ENCODE measurements around the gene MAML3.

The MAML3 gene

DNA sequence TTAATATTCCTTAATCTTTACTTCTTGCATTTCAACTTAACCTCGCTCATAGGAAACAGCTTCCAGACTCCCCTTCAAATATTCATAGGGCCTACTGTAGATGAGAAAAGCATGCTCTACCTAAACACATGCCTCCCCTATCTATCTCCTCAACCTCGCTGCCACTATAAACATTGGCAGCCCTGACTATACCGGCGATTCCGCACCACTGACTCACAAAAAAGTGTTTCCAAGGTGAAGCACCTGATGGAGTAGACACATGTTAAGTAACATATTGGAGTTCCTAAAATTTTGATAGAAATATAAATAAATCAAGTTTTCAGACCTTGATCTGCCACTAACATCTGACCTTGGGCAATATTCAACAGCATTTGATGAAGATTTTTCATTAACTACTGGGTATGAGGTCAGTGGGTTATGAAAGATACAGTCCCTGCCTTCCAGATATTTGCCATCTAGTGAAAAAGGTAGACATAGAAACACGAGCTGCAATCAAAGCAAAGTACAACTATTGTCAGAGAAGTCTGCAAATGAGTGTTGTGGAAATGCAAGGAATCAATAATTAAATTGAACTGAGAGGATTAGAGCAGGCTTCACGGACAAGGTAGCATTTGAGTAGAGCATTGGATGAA, 184.2 kb downstream of the MAML3 start:
- TF ChIP-seq, protein P1, sequence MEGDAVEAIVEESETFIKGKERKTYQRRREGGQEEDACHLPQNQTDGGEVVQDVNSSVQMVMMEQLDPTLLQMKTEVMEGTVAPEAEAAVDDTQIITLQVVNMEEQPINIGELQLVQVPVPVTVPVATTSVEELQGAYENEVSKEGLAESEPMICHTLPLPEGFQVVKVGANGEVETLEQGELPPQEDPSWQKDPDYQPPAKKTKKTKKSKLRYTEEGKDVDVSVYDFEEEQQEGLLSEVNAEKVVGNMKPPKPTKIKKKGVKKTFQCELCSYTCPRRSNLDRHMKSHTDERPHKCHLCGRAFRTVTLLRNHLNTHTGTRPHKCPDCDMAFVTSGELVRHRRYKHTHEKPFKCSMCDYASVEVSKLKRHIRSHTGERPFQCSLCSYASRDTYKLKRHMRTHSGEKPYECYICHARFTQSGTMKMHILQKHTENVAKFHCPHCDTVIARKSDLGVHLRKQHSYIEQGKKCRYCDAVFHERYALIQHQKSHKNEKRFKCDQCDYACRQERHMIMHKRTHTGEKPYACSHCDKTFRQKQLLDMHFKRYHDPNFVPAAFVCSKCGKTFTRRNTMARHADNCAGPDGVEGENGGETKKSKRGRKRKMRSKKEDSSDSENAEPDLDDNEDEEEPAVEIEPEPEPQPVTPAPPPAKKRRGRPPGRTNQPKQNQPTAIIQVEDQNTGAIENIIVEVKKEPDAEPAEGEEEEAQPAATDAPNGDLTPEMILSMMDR (conservative IDR thresholded peaks at IDR 0.05; ENCODE audit: low read depth, low read length) = no peak
- DNase-seq (ENCODE audit: low read depth) = no peak
- H3K4me3 ChIP-seq (ENCODE audit: low read depth, low read length) = no peak overlapping the region

DNA sequence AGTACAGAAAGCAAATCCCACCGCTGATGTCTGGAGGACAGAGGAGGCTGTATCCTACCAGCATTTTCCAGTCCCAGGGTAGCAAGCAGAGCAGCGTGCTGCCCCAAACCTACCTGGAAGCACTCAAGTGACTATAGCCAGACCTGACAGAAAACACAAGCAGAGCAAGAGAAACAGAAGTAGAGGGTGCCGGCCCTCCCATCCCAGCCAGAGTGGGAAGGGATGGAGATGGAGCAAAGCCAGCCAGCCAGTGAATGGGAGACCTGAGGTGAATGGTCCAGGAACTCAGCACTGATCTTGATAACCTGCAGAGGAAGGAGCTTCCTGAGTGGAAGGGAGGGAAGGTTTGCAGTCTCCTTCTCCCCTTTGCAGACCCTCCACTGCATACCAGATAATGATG, 185.2 kb downstream of the MAML3 start:
- DNase-seq (ENCODE audit: low read depth) = no peak
- no peak overlapping the region for H3K4me3 ChIP-seq (ENCODE audit: low read depth, low read length)
- TF ChIP-seq, protein P1 (conservative IDR thresholded peaks at IDR 0.05; ENCODE audit: low read depth, low read length) = no peak

DNA sequence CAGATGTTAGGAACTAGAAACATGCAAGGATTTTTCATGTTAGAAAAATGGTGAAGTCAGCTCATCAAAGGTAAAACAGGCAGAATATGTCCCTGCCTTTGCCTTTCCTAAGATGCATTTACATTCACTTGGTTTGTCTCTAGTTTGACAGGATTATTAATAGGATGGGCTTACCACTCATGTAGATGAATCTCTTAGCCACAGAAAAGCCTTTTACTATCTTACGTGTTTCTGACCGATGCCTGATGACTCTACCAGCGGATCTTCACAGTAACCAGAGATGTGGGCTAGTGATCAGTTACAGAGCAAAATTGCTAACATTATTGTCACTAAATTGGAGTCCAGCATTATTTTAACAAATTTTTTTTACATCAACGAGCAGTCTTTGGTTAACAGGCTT, 187.6 kb downstream of the MAML3 start:
- no peak overlapping the region for H3K4me3 ChIP-seq (ENCODE audit: low read depth, low read length)
- TF ChIP-seq, protein P1 (conservative IDR thresholded peaks at IDR 0.05; ENCODE audit: low read depth, low read length) = no peak
- DNase-seq (ENCODE audit: low read depth) = no peak

DNA sequence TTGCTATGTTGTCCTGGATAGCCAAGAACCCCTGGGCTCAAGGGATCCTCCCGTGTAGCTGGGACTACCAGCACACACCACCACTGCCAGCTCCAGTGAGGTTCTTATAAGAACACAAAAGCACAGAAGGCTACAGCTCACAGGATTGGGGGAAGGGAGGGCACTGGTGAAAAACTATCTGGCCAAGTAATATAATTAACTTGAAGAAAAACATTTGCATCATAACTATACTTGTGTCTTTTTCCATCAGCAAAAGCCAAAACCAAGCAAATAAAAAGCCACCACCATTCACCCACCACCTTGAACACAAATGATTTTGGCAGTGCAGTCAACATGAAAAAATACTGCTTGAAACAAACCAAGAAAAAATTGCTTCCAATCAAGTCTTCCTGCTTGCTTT, 188.2 kb downstream of the MAML3 start:
- TF ChIP-seq, protein P1 (conservative IDR thresholded peaks at IDR 0.05; ENCODE audit: low read depth, low read length) = no peak
- no peak for DNase-seq (ENCODE audit: low read depth)
- no peak overlapping the region for H3K4me3 ChIP-seq (ENCODE audit: low read depth, low read length)

DNA sequence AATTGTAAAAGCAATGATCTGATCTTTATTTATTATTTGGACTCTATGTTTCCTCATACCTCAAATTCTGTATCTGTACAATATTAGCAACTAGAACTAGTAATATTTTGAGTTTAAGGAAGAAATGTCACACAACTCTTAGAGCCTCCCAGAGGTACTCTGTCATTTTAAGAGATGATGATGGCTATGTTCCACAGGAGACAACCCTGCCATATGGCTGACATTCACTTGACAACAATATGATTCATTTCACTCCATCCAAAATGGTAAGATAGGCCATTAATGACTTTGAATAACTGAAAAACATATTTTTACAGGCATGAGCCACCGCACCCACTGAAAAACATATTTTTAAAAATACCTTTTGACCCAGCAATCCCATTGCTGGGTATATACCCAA, 190.3 kb downstream of the MAML3 start:
- DNase-seq (ENCODE audit: low read depth) = no peak
- no peak overlapping the region for H3K4me3 ChIP-seq (ENCODE audit: low read depth, low read length)
- TF ChIP-seq, protein P1 (conservative IDR thresholded peaks at IDR 0.05; ENCODE audit: low read depth, low read length) = no peak

DNA sequence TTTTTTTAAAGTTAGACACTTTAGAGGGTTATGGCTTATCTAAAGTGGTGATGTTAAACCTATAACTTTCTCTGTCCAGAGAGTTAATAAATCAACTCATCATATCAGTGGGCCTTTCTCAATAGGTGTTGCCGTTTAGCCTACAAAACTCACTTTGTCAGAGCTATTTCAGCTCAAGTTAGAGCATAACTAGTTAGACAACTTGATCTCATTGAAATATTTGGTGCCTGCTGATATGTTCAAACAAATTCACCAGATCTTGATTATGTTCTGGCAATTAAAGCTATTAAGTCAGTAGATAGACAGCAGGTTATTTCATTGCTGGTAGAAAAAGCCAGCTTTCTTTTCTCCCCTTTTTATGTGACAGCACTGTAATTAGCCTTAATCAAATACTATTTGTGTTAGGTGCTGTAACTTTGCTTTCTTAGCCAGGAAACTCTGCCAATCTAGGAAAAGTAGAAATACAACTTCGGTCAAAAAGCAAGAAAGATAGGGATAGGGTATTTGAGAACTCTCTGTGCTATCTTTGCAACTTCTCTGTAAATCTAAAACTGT, 191.8 kb downstream of the MAML3 start:
- TF ChIP-seq, protein P1 (conservative IDR thresholded peaks at IDR 0.05; ENCODE audit: low read depth, low read length) = no peak
- no peak overlapping the region for H3K4me3 ChIP-seq (ENCODE audit: low read depth, low read length)
- DNase-seq (ENCODE audit: low read depth) = no peak

DNA sequence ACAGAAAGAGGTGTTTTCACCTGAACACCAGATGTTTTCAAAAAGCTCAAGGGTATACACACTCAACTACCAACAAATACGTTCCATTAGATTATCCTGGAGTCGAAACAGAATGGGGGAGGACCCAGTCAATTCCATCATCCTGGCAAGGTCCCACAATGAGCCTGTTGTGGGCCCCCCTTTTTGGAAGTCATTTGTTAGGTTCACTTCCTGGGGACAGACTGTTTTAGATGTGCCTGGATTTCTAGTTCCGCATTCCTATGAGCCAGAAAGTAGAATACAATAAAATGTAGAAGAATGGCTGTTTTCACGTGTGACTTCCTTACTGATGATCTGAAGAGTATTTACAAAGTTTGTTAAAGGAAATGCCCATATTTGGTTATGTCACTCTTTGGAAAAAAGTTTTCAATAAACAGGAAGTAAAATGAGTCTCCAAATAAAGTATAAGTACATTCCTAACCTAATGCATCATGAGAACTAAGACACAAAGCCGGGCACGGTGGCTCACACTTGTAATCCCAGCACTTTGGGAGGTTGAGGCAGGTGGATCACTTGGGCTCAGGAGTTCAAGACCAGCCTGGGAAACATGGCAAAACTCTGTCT, 192.5 kb downstream of the MAML3 start:
- DNase-seq (ENCODE audit: low read depth) = no peak
- TF ChIP-seq, protein P1 (conservative IDR thresholded peaks at IDR 0.05; ENCODE audit: low read depth, low read length) = no peak

More for the DNA sequence above, 192.5 kb downstream of the MAML3 start:
- H3K4me3 ChIP-seq (ENCODE audit: low read depth, low read length) = no peak overlapping the region
